OCI-LY7 (cell line): Measurements from ENCODE around the gene CXCR6.

Experiments used
- EZH2phosphoT487 ChIP-seq: fragments of 200-600 bp; sonication (generic); IDR thresholded peaks from 2 replicates; pipeline ENCODE4 v1.6.1; 2018; ENCODE audit warnings: low read depth, borderline replicate concordance, mild to moderate bottlenecking, mixed run types, antibody characterized with exemption, low read length, moderate library complexity, mixed read lengths
- TF ChIP-seq, protein P1 (sequence below): fragments of 200-600 bp; sonication (generic); conservative IDR thresholded peaks from 2 replicates; pipeline ENCODE4 v1.5.1; 2014; ENCODE audit warnings: mild to moderate bottlenecking, antibody characterized with exemption, low read length, moderate library complexity, mixed read lengths

DNA sequence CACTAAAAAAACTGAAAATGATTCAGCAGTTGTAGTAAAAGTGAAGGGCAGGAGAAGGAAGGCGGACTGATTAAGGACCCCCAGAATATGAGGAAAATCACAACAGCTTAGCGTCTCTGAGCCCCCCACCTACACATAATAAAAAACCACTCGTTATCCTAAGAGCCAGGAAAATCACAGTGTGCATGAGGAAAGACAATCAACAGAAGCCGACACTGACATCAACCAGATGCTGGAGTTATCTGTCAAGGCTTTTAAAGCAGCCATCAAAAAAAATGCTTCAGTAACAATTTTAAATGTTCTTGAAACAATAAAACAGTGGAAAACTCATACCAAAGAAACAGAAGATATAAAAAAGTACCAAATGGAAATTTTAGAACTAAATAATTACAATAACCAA is 9.7 kb upstream of the CXCR6 start:
- TF ChIP-seq, protein P1, sequence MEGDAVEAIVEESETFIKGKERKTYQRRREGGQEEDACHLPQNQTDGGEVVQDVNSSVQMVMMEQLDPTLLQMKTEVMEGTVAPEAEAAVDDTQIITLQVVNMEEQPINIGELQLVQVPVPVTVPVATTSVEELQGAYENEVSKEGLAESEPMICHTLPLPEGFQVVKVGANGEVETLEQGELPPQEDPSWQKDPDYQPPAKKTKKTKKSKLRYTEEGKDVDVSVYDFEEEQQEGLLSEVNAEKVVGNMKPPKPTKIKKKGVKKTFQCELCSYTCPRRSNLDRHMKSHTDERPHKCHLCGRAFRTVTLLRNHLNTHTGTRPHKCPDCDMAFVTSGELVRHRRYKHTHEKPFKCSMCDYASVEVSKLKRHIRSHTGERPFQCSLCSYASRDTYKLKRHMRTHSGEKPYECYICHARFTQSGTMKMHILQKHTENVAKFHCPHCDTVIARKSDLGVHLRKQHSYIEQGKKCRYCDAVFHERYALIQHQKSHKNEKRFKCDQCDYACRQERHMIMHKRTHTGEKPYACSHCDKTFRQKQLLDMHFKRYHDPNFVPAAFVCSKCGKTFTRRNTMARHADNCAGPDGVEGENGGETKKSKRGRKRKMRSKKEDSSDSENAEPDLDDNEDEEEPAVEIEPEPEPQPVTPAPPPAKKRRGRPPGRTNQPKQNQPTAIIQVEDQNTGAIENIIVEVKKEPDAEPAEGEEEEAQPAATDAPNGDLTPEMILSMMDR, result no peak
- no peak for TF ChIP-seq EZH2phosphoT487
